GM18861 (cell line): ENCODE results near the gene TOMT.
"Not testable (repeated sequence)": the region's sequence is repeated elsewhere in the genome, so short reads cannot be mapped to it uniquely, and the experiment has no call there.

ENCODE experiments used
- ATAC-seq: cut with Tn5 transposase; IDR thresholded peaks from one replicate; pipeline ENCODE4 v1.9.1; 2021; ENCODE audit not compliant: unreplicated experiment

The TOMT gene

GRCh38 chr11:72123117-72123653 is 17.5 kb downstream of the TOMT start:
- ATAC-seq, result no peak

- ATAC-seq, result no peak
Observed at GRCh38 chr11:72124046-72124445, 18.3 kb downstream of the TOMT start.

- no peak for ATAC-seq
Observed at GRCh38 chr11:72125956-72126355, 20.2 kb downstream of the TOMT start.

- ATAC-seq, result no peak
Observed at GRCh38 chr11:72127923-72128322, 22.2 kb downstream of the TOMT start.

- no peak for ATAC-seq
Observed at GRCh38 chr11:72129381-72129780, 23.7 kb downstream of the TOMT start.

- no peak for ATAC-seq
Observed at GRCh38 chr11:72132646-72133045, 26.9 kb downstream of the TOMT start.

- ATAC-seq, result not testable (repeated sequence)
Observed at GRCh38 chr11:72135473-72135872, 29.7 kb downstream of the TOMT start, which contains the start of gene FOLR3. Gene FOLR3 (plus strand): TSS chr11:72135725. CDS start chr11:72135953, 228 bp downstream.

- ATAC-seq, result no peak
Observed at GRCh38 chr11:72135891-72136683, 30.4 kb downstream of the TOMT start.

GRCh38 chr11:72136684-72137262 is 31.0 kb downstream of the TOMT start:
- no peak for ATAC-seq

GRCh38 chr11:72138821-72139390 is 33.2 kb downstream of the TOMT start:
- ATAC-seq, result no peak

- no peak for ATAC-seq
Observed at GRCh38 chr11:72139500-72139899, 33.8 kb downstream of the TOMT start.

GRCh38 chr11:72140661-72141060 is 34.9 kb downstream of the TOMT start:
- ATAC-seq, result no peak

- no peak for ATAC-seq
Observed at GRCh38 chr11:72141066-72141465, 35.3 kb downstream of the TOMT start.

GRCh38 chr11:72142086-72142485 is 36.4 kb downstream of the TOMT start:
- not testable (repeated sequence) for ATAC-seq

GRCh38 chr11:72142543-72142942 is 36.8 kb downstream of the TOMT start:
- not testable (repeated sequence) for ATAC-seq

- no peak for ATAC-seq
Observed at GRCh38 chr11:72144807-72145565, 39.3 kb downstream of the TOMT start.

GRCh38 chr11:72146625-72147024 is 40.9 kb downstream of the TOMT start:
- no peak for ATAC-seq

GRCh38 chr11:72150882-72151281 is 45.2 kb downstream of the TOMT start:
- ATAC-seq, result no peak

- not testable (repeated sequence) for ATAC-seq
Observed at GRCh38 chr11:72153874-72154273, 48.1 kb downstream of the TOMT start.

GRCh38 chr11:72154816-72155215 is 49.1 kb downstream of the TOMT start:
- no peak for ATAC-seq

GRCh38 chr11:72155751-72156150 is 50.0 kb downstream of the TOMT start:
- no peak for ATAC-seq
